Measurements from ENCODE around the gene MYO1D.
"Not testable (repeated sequence)": the region's sequence is repeated elsewhere in the genome, so short reads cannot be mapped to it uniquely, and the experiment has no call there.

The MYO1D gene

GRCh38 chr17:32558326-32558955 lies 318.5 kb downstream of the MYO1D start:
- in situ Hi-C loops (cut with MboI; ENCODE audit: low sequenced_read_pairs) = no loop called here

- in situ Hi-C loops (cut with MboI; ENCODE audit: low sequenced_read_pairs) = no loop called here
These were observed 321.2 kb downstream of the MYO1D start for GRCh38 chr17:32555611-32556310.

- in situ Hi-C loops (cut with MboI; ENCODE audit: low sequenced_read_pairs) = no loop called here
These were observed 323.8 kb downstream of the MYO1D start for GRCh38 chr17:32553168-32553567.

GRCh38 chr17:32552280-32552679 lies 324.6 kb downstream of the MYO1D start:
- in situ Hi-C loops (cut with MboI; ENCODE audit: low sequenced_read_pairs) = no loop called here

- in situ Hi-C loops (cut with MboI; ENCODE audit: low sequenced_read_pairs) = no loop called here
These were observed 325.6 kb downstream of the MYO1D start for GRCh38 chr17:32551186-32551955.

- in situ Hi-C loops (cut with MboI; ENCODE audit: low sequenced_read_pairs) = no loop called here
These were observed 327.4 kb downstream of the MYO1D start for GRCh38 chr17:32549559-32549958.

GRCh38 chr17:32546031-32546444 lies 330.9 kb downstream of the MYO1D start:
- in situ Hi-C loops (cut with MboI; ENCODE audit: low sequenced_read_pairs) = no loop called here

GRCh38 chr17:32542186-32542585 lies 334.7 kb downstream of the MYO1D start:
- in situ Hi-C loops (cut with MboI; ENCODE audit: low sequenced_read_pairs) = no loop called here

- in situ Hi-C loops (cut with MboI; ENCODE audit: low sequenced_read_pairs) = no loop called here
These were observed 335.3 kb downstream of the MYO1D start for GRCh38 chr17:32541640-32542039.

- in situ Hi-C loops (cut with MboI; ENCODE audit: low sequenced_read_pairs) = no loop called here
These were observed 339.9 kb downstream of the MYO1D start for GRCh38 chr17:32536736-32537643.

GRCh38 chr17:32533296-32533695 lies 343.6 kb downstream of the MYO1D start:
- in situ Hi-C loops (cut with MboI; ENCODE audit: low sequenced_read_pairs) = no loop called here

- in situ Hi-C loops (cut with MboI; ENCODE audit: low sequenced_read_pairs) = no loop called here
These were observed 347.3 kb downstream of the MYO1D start for GRCh38 chr17:32529604-32530003.

GRCh38 chr17:32528825-32529224 lies 348.1 kb downstream of the MYO1D start:
- in situ Hi-C loops (cut with MboI; ENCODE audit: low sequenced_read_pairs) = no loop called here

- in situ Hi-C loops (cut with MboI; ENCODE audit: low sequenced_read_pairs) = no loop called here
These were observed 349.8 kb downstream of the MYO1D start for GRCh38 chr17:32527146-32527545.

- in situ Hi-C loops (cut with MboI; ENCODE audit: low sequenced_read_pairs) = no loop called here
These were observed 351.8 kb downstream of the MYO1D start for GRCh38 chr17:32525122-32525521.

GRCh38 chr17:32524553-32524880 lies 352.4 kb downstream of the MYO1D start:
- in situ Hi-C loops (cut with MboI; ENCODE audit: low sequenced_read_pairs) = not testable (repeated sequence)

- in situ Hi-C loops (cut with MboI; ENCODE audit: low sequenced_read_pairs) = no loop called here
These were observed 352.9 kb downstream of the MYO1D start for GRCh38 chr17:32523827-32524552.

- in situ Hi-C loops (cut with MboI; ENCODE audit: low sequenced_read_pairs) = no loop called here
These were observed 353.8 kb downstream of the MYO1D start for GRCh38 chr17:32523017-32523680.

GRCh38 chr17:32520737-32521404 lies 356.1 kb downstream of the MYO1D start:
- in situ Hi-C loops (cut with MboI; ENCODE audit: low sequenced_read_pairs) = no loop called here

All from HL-60/S4 treated with phorbol 12-myristate 13-acetate at 8.2 ng/mL for 4 days and 3 days (cell line).